Dermis blood vessel endothelial cell (primary cell): ENCODE results near the gene DSC3. TPM values are rescaled to one million over a fixed set of nuclear protein-coding genes. Genes with fewer than 3 reads are reported as not detected.
"Not testable (repeated sequence)": the region's sequence is repeated elsewhere in the genome, so short reads cannot be mapped to it uniquely, and the experiment has no call there.

Source experiments
- DNase-seq: peaks from one replicate; pipeline ENCODE4 v3.0.0; 2010
- total RNA-seq: library from RNA; depleted of rRNA; stranded (reverse); fragments of >200 nt; gene quantifications from 2 replicates; pipeline ENCODE4 v1.2.3, GENCODE V29; 2014

DSC3 gene
- total RNA-seq, 1 donor from 2014 or later: under 0.01 TPM

DNA sequence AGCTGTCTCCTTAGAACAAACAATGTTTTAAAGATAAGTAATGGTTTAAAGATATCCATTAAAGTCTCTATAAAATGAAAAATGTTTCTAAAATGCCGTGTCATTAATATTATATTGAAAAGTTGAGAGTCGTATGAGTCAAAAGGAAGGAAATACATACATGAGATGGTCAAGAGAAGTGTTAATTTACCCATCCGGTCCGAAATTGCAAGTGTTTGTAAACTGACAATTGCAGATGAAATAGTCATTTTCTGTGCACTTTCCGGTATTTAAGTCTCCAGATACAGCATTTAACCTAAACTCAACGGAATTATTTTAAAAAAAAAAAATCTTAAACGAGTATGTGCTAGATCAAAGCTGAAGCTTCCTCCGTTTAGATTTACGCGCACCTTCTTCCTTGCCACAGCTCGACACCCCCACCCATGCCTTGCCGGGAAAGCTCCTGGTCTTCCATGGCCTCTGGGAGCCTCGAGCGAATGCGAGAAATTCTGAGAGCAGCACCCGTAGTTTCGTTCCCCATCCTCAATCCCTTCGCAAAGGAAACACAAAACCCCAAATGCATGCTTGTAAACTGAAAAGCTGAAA lies 1.8 kb downstream of the DSC3 start:
- DNase-seq: no peak

DNA sequence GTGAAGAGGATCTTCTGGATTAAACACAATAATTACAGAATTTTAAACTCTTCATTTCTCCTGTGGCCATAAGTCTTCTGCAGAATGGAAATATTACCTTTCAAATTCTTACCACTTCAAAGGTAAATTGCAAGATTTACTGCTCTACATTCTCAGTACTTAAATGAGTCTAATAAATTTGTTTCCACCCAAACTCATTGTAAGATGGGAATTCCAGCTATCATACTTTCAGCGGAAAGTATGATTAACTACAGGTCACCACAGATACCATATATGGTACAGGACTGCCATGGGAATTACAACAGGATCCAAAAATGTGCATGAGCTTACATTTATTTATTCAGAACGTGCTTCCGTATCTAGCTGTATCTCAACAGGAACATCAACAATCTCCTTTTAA lies 3.1 kb downstream of the DSC3 start:
- DNase-seq: no peak

DNA sequence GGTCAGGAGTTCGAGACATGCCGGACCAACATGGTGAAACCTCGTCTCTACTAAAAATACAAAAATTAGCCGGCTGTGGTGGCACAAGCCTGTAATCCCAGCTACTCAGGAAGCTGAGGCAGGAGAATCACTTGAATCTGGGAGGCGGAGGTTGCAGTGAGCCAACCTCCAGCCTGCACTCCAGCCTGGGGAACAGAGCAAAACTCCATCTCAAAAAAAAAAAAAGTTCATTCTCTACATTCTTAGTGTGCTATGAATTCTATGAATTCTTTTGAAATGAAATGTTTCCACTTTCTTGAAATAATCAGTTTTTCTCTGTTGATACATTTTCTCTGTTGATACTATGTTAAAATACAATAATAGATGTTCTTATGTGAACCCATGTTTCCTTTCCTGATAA lies 4.9 kb downstream of the DSC3 start:
- DNase-seq: not testable (repeated sequence)

DNA sequence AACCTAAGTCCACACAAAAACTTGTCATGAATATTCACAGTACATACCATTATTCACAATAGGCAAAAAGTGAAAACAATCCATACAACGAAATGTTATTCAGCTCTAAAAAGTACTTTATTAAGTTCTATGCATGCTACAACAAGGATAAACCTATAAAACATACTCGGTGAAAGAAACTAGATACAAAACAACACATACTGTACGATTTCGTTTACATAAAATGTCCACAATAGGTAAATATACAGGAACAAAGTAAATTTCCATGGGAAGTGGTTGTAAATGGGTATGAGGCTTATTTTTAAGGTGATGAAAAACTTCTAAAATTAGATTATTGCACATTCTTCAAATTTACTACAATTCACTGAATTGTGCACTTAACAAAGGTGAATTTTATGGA lies 8.0 kb downstream of the DSC3 start:
- DNase-seq: no peak

DNA sequence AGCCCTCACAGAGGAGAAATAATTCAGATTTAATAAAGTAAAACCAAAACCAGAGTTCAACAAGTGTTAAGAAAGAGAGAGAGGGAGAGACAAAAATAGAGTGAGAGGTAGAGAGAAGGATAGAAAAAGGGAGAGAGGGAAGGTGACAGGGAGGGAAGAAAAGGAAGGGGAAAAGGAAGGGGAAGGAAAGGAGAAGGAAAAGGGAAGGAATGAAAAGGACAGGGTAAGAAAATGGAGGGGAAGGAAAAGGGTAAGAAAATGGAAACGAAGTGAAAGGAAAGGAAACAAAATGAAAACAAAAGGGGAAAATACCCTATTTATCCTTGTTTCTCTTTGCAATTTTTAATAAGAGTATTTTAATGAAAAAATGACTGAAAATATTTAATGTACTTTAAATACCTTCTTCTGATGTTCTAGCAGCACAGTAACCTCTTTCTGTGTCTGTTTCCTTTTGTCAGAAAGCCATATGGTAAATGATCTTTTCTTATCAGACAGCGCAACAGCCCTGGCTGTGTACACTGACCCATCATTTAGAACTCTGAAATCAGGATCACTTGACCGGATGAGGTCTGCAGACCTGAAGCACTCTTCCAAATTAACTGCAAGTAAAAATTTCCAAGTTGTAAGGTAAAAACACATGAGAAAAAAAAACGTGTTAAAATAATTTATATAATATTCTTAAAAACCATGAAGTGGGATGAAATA lies 11.8 kb downstream of the DSC3 start:
- no peak for DNase-seq

DNA sequence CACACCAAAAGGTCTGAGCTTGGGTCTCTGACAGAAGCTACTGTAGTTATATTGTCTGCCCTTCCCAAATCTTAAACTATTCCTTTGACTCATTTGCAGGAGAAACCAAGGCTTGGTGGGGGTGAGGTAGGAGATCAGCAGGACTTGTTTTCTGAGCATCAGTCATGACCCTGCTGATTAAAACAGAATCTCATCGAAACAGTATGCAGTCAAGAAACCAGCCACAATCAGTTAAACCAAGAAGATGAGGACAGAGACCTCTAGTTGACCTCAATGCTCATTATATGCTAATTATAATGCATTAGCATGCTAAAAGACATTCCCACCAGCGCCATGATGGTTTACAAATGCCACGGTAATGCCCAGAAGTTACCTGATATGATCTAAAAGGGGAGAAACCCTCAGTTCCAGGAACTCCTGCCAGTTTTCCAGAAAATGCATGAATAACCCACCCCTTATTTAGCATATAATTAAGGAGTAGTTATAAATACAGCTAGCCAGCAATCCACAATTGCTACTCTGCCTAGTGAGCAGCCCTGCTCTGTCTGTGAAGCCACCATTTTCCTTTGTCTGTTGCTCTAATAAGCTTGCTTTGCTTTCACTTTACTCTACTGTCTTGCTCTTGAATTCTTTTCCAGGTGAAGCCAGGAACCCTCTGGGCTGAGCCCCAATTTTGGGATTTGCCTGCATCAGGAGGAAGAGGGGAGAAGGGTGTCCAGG lies 26.7 kb downstream of the DSC3 start:
- no peak for DNase-seq

DNA sequence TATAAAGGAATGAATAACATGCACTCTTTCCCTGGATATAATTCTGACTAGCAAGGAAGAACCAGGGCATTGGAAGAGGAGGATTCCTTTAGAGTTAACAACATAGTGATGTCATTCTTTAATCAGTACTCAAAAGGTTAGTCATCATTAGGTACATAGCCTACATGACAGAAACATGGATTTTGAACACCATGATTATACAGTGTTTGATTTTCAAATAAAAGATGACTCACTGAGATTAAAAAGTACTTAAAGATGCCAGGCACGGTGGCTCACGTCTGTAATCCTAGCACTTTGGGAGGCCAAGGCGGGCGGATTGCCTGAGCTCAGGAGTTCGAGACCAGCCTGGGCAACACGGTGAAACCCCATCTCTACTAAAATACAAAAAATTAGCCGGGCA lies 31.1 kb downstream of the DSC3 start:
- not testable (repeated sequence) for DNase-seq

DNA sequence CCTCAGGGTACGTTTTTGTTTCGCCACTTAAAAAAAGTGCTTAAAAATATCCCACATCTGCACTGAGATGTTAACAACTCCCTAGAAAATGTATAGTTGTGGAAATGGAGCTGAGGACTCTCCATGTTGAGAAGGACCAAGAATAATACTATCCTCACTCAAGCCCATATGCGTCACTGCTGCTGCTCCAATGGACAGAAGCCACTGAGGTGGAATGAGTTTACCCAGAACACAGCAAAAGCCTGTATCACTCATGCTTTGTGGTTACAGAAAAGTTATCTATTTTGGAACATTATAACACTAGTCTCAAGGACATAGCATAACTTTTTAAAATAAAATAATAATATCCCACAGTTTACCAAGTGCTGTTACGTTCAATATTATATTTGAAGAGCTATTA lies 31.9 kb downstream of the DSC3 start:
- DNase-seq: no peak

DNA sequence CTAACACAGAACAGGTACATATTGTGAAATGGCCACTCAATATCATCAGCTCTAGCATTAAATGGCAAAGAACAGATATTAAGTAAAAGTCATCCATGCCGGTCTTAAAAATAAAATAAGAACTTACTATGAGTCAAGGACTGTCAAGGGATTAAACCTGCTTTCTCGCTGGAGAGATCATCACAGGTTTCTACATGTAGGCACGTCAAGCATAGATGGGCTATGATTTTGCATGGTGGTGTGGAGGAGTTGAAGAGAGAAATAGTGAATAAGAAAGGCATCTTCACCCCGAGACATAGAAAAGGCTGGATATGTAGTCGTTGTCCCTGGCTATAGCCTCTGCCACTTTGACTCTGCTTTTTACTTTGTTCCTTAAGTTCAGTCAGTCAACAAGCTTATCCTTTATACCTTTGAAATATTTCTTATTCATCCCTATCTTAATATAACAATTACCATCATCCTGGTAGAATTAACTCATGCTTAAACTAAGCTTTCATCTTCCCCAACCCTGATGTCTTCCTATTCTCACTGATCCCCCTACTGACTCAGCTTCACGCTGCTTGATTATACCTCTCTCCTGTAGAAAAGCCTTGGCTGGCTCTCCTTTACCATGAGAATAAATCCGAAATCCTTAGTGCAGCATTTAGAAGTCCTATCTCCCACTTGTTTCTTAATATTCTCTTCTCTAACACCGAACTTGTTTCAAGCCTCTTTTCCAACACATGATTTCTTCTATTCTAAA lies 42.5 kb downstream of the DSC3 start:
- DNase-seq: no peak

DNA sequence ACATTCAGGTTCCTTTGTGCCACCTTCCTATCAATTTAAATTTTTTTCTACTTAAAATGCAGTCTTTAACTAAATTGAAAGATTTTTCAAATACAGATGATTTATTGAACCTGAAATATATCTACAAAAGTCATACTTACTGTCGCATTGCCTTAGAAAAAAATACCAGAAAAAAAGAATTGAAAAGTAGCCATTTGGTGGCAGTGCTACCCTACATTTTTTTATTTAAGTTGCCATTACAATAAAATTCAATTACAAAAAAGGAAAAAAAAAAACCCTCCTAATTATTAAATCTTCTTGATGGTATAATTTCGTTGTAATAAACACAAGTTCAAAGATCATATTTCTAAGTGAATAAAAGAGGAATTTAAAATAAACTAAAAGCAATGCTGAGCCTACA lies 43.4 kb downstream of the DSC3 start:
- no peak for DNase-seq

DNA sequence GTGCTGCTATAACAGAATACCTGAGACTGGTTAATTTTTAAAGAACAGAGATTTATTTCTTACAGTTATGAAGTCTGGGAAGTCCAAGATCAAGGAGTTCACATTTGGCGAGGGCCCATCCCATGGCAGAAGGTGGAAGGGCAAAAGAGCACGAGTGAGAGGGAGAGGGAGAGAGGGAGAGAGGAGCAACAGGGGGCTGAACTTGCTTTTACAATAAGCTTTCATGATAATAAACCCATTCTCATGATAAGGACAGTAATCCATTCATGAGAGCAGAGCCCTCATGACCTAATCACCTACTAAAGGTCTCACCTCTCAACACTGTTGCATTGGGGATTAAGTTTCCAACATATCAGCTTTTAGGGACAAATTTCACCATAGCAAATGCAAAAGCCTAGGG lies 45.3 kb downstream of the DSC3 start:
- DNase-seq: no peak

DNA sequence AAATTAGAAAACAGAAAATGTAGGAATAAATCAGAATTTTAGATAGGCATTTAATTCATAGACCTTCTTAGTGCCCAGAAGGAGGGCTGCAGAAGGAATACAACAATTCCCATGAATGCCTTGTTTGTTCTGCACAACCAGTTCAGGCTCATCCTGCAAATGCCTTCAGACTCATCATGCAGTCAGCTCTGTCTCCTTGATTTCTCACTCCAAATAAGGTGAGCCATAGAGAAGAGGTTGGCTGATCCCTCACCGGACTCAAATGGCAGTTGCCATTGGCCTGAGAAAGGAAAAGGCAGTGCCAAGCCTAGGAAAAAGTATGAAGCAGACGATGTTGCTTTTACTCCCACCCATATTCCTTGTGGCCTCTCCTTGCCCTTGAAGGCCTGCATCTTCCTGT lies 50.3 kb downstream of the DSC3 start:
- no peak for DNase-seq

DNA sequence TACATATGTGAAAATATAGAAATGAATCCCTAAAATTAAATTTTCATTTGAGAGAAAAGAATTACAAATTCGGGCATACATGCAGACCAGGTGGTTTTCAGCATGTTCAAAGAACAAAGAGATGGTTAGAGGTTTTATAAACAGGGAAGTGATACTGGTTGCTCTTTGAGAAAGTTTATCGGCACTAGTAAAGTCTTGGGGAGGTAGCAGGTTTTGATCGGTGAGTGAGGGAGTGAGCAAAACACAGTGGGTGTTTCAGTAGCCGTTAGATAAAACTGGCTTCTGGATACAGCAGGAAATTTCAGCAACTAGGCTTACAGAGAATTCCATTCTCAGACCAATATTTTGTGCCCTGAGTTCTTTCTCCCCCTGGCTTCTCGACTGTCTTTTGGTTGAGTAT lies 51.1 kb downstream of the DSC3 start:
- no peak for DNase-seq

DNA sequence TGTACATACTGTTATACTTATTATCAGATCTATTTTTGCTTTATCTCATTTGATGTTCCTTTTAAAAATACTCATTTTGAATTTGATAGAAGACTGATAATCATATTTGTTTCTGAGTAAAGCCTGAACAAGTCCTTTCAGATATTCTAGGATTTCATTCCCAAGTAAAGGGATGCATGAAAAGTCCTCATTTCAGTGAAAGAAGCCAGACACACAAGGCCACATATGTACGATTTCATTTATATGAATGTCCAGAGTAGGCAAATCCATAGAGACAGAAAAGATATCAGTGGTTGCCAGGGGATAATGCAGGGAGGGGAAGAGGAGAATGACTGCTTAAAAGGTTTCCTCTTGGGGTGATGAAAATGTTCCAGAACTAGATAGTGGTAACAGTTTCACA lies 53.4 kb downstream of the DSC3 start:
- DNase-seq: no peak

DNA sequence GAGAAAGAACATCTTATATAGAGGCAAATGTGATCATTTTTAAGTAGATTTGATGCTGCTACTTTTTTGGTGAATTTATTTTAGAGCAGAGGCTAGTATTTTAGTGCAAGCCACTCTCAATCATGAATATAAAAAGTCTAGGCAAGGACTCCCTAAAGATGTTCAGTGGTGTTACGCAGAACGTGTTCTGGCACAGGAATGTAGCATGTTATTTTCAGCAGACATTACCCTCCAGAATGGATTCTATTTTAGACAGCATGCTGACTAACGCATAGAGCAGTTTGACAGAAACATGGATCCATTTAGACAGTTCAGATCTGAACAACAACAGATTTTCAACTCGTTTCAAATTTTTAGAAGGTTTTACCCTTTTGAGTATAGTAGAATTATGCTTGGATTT lies 54.1 kb downstream of the DSC3 start:
- no peak for DNase-seq

DNA sequence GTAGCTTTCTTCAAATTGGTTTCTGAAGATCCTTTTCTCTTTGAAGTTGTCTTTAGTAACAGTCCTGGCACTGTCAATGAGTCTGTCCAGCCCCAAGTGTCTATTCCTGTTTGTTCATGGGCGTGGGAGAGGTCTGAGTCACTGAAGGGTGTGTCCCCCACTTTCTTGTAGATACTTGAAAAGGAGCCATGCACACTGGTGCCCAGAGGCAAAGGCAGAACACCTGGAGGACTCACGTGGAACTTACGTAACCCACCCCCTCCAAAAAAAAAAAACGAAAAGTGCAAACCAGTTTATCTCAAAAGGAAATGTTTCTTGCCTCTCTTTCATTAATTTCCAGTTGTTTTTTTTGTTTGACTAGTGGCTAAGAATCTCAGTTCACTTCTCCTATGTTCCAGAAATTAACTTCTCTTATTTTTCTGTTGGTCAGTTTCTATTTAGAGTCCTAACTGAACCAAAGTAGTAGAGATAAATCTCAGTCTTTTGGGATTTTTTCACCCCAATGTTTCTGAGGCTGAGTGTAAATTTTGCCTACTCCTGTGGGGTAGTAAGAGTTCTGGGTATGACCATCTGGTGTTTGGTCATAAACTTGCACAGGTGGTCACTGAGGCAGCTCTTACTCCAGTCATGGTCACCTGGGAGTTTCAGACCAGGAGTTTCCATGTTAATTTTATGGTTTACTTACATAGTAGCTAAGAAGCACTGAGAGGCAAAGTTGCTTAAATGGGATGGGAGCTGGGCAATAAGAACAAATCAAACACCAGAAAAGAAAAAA lies 54.9 kb downstream of the DSC3 start:
- DNase-seq: no peak

DNA sequence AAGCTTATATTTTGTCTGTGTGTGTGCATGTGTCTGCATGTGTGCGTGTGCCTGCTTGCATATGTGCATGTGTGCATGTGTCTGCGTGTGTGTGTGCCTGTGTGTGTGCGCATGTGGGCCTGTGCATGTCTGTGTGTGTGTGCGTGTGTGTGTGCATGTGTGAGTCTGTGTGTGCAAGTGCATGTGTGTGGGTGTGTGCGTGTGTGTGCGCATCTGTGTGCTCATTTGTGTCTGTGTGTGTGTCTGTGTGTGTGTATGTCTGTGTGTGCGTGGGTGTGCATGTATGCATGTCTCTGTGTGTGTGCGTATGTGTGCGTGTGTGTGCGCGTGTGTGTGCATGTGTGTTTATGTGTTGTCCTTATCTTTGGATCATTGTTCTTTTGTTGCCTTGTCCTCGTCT lies 56.8 kb downstream of the DSC3 start:
- no peak for DNase-seq

DNA sequence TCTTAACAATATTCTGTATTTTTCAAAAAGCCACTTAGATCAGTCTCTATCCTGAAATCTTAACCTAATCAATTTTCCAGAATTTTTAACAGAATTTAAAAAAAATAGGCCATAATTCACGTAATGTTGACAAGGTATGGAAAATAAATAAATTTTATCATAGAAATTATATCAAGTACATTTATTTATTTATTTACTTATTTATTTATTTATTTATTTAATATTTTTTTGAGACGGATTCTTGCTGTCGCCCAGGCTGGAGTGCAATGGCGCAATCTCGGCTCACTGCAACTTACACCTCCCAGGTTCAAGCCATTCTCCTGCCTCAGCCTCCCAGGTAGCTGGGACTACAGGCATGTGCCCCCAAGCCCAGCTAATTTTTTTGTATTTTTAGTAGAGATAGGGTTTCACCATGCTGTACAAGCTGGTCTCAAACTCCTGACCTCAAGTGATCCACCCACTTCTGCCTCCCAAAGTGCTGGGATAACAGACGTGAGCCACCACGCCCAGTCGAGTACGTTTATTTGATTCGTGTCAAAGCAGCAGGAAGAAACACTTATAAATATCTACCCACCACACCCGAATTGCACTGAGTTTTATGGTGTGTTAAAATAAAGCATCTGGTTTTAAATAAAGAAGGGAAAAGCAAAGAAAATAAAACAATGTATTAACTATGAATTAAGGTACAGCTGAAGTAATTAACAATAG lies 60.1 kb downstream of the DSC3 start:
- DNase-seq: no peak

DNA sequence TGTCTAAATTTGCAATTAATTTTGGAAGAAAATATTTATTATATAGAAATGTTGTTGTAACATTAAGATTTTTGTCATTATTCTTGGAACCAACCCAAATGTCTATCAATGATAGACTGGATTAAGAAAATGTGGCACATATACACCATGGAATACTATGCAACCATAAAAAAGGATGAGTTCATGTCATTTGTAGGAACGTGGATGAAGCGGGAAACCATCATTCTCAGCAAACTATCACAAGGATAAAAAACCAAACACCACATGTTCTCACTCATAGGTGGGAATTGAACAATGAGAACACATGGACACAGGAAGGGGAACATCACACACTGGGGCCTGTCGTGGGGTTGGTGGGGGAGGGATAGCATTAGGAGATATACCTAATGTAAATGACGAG lies 64.5 kb downstream of the DSC3 start:
- not testable (repeated sequence) for DNase-seq

DNA sequence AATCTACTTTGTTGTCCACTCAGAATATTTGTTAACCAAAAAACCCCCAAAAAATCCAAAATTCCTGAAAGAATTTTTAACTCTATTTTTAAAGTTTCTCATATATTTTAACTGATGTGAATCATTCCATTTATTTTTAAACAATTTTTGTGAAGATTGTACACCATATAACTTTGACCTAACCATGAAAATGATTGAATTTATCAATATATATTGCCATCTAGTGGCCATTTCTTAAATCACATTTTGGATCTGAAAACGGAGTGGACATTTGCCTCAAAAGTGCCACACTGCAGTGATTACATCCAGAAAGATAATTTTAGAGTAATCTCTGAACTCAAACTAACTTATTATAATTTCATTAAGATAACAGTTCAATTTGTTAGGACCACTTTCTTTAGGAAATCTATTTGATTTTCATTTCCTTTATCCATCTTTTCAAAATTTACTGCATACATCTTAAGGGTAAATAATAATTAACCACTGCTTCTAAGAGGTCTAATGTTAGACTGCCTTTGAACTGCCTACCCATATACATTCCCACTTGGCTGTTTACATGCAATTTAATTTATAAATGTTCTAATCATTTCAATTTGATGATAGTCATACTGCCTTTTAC lies 71.1 kb downstream of the DSC3 start:
- DNase-seq: peak; percentile 53

DNA sequence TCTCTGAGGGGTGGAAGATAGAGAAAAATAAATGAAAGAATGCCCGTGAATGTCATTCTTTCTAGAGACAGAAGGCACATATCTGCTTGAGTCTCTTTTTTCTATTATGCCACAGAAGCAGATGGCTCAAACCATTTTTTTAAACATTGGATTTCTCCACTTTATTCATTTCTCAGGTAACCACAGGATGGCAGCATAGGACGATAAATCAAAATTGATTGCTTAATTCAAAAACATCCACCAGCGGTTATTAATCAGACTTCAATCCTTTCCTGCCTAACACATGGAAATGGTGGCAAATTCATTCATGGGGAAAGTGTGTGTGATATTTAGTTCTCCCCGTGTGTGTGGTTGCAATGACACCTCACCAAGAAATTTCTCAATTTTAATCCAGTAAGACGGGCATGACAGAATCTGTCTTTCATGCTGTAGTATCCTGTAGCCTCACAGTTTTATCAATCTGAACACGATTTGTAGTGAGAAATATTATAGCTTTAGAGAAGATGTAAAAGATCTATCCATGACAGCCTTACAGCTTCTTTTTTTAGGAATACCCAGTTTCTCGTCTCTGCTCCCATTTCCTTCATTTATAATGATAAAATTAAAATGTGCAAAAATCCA lies 72.2 kb downstream of the DSC3 start:
- DNase-seq: peak; percentile 48
